Vagina (tissue), 2 donors: ENCODE results near the gene IFNAR2.

ENCODE experiments used
- POLR2AphosphoS5 ChIP-seq, 2 donors: sonication (generic); formaldehyde crosslinking; IDR thresholded peaks; one replicate each; pipeline ENCODE4 v1.9.0; 2017; ENCODE audit warnings: antibody characterized with exemption in 2 of 2, mild to moderate bottlenecking in 2 of 2, low read depth in 1 of 2; ENCODE audit not compliant: insufficient read depth in 1 of 2
- TF ChIP-seq, protein P1 (sequence below), 3 experiments: fragments of 450-650 bp in 2 of 3; fragments of 200-600 bp in 1 of 3; sonication (generic) in 1 of 3; IDR thresholded peaks; one replicate each; pipeline ENCODE4 v1.5.1; 2017 to 2019; ENCODE audit warnings: antibody characterized with exemption in 3 of 3, mild to moderate bottlenecking in 2 of 3, moderate library complexity in 2 of 3

DNA sequence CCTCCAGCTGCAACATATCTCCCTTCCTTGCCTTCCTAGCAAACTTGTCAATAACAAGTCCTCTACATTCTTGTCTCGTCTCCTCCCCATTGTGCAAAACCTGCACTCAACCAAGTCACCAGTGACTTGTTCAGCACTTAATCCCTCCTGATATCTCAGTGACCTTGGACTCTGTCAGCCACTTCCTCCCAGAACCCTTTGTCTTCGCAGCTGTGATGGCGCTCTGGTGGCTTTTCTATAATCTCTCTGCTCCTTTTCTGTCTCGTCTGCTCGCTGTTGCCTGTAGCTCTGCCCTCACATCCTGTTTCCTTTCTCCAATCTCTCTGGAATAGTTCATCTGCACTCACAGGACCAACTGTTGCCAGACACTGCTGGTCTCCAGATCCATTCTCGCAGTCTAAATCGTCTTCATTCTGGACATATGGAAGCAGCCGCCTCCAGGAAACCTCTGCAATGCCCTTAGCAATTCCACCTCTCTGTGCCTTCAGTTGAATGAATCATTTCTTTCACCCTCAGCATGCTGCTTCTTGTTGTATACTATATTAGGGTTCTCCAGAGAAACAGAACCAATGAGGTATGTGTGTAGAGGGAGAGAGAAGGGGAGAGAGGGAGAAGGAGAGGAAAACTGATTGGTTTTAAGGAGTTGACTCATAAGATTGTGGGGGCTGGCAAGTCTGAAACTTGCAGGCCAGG, 17.4 kb upstream of the IFNAR2 start:
- TF ChIP-seq, protein P1, sequence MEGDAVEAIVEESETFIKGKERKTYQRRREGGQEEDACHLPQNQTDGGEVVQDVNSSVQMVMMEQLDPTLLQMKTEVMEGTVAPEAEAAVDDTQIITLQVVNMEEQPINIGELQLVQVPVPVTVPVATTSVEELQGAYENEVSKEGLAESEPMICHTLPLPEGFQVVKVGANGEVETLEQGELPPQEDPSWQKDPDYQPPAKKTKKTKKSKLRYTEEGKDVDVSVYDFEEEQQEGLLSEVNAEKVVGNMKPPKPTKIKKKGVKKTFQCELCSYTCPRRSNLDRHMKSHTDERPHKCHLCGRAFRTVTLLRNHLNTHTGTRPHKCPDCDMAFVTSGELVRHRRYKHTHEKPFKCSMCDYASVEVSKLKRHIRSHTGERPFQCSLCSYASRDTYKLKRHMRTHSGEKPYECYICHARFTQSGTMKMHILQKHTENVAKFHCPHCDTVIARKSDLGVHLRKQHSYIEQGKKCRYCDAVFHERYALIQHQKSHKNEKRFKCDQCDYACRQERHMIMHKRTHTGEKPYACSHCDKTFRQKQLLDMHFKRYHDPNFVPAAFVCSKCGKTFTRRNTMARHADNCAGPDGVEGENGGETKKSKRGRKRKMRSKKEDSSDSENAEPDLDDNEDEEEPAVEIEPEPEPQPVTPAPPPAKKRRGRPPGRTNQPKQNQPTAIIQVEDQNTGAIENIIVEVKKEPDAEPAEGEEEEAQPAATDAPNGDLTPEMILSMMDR (IDR thresholded peaks at IDR 0.05): no peak
- TF ChIP-seq POLR2AphosphoS5 (IDR thresholded peaks at IDR 0.05; ENCODE audit: insufficient read depth in 1 of 2, low read depth in 1 of 2): no peak
